Neuronal stem cell (in vitro differentiated cells): ENCODE results near the gene RNF212B.

Experiments
- DNase-seq: peaks from one replicate; pipeline ENCODE4 v3.0.0-alpha.2; 2013; ENCODE audit warnings: low spot score
- H2AFZ ChIP-seq: one replicate; pipeline ENCODE4 v1.6.1; 2013; ENCODE audit warnings: mild to moderate bottlenecking, low read length, inconsistent platforms
- H2AK5ac ChIP-seq: 2 replicates; pipeline ENCODE4 v1.6.1; 2013; ENCODE audit warnings: low read depth, mild to moderate bottlenecking, inconsistent platforms, low read length, moderate library complexity, mixed read lengths
- H2BK120ac ChIP-seq: 2 replicates; pipeline ENCODE4 v1.6.1; 2013; ENCODE audit warnings: low read depth, mild to moderate bottlenecking, inconsistent platforms, low read length, moderate library complexity, mixed read lengths
- H2BK12ac ChIP-seq: one replicate; pipeline ENCODE4 v1.6.1; 2013; ENCODE audit warnings: low read length, inconsistent platforms
- H2BK15ac ChIP-seq: 2 replicates; pipeline ENCODE4 v1.6.1; 2013; ENCODE audit warnings: mild to moderate bottlenecking, low read length, inconsistent platforms, mixed read lengths
- H2BK5ac ChIP-seq: one replicate; pipeline ENCODE4 v1.6.1; 2013; ENCODE audit warnings: inconsistent platforms, mild to moderate bottlenecking, low read length, moderate library complexity
- H3K14ac ChIP-seq: one replicate; pipeline ENCODE4 v1.6.1; 2013; ENCODE audit warnings: low read length, inconsistent platforms
- H3K18ac ChIP-seq: 2 replicates; pipeline ENCODE4 v1.6.1; 2013; ENCODE audit warnings: low read length, inconsistent platforms
- H3K23ac ChIP-seq: 2 replicates; pipeline ENCODE4 v1.6.1; 2013; ENCODE audit warnings: low read depth, mild to moderate bottlenecking, mixed read lengths, low read length, inconsistent platforms; ENCODE audit not compliant: poor library complexity
- H3K27ac ChIP-seq: replicated peaks from 3 replicates; pipeline ENCODE4 v1.5.1; 2013; ENCODE audit warnings: low read length, inconsistent platforms
- H3K27me3 ChIP-seq, 3 experiments: 2 replicates each; pipeline ENCODE4 v1.6.1; 2013; ENCODE audit warnings: low read length in 3 of 3, mild to moderate bottlenecking in 2 of 3, inconsistent platforms in 1 of 3, low read depth in 1 of 3, mixed read lengths in 1 of 3, moderate library complexity in 1 of 3; ENCODE audit not compliant: control insufficient read depth in 3 of 3, insufficient read depth in 3 of 3
- H3K36me3 ChIP-seq, 2 donors: replicated peaks in 1 of 2; 2 replicates each; pipeline ENCODE4 v1.6.1; 2013; ENCODE audit warnings: low read length in 2 of 2; ENCODE audit not compliant: control insufficient read depth in 2 of 2, insufficient read depth in 2 of 2
- H3K4ac ChIP-seq: 2 replicates; pipeline ENCODE4 v1.6.1; 2013; ENCODE audit warnings: inconsistent platforms, mild to moderate bottlenecking, low read length, moderate library complexity
- H3K4me1 ChIP-seq, 2 donors: 1 replicate in 1 of 2; 2 replicates in 1 of 2; pipeline ENCODE4 v1.6.1; 2013; ENCODE audit warnings: low read length in 2 of 2, low read depth in 1 of 2; ENCODE audit not compliant: control insufficient read depth in 2 of 2, insufficient read depth in 1 of 2
- H3K4me2 ChIP-seq: one replicate; pipeline ENCODE4 v1.6.1; 2013; ENCODE audit warnings: mild to moderate bottlenecking, low read length, inconsistent platforms; ENCODE audit not compliant: insufficient read depth, poor library complexity, severe bottlenecking
- H3K4me3 ChIP-seq, 2 donors: 2 replicates each; pipeline ENCODE4 v1.5.1; 2013; ENCODE audit warnings: low read length in 2 of 2, mild to moderate bottlenecking in 2 of 2, inconsistent platforms in 1 of 2, moderate library complexity in 1 of 2
- H3K79me1 ChIP-seq: one replicate; pipeline ENCODE4 v1.6.1; 2013; ENCODE audit warnings: low read depth, mild to moderate bottlenecking, inconsistent platforms, low read length, moderate library complexity
- H3K9ac ChIP-seq: one replicate; pipeline ENCODE4 v1.6.1; 2013; ENCODE audit warnings: mild to moderate bottlenecking, low read depth, low read length, inconsistent platforms; ENCODE audit not compliant: poor library complexity
- H3K9me3 ChIP-seq, 2 donors: replicated peaks in 1 of 2; 2 replicates each; pipeline versions ENCODE3 to v1.6.1; 2013; ENCODE audit warnings: low read length in 2 of 2, mild to moderate bottlenecking in 2 of 2, inconsistent platforms in 1 of 2, low read depth in 1 of 2, mixed read lengths in 1 of 2, moderate library complexity in 1 of 2; ENCODE audit not compliant: control insufficient read depth in 2 of 2, insufficient read depth in 1 of 2
- H4K8ac ChIP-seq: one replicate; pipeline ENCODE4 v1.6.1; 2013; ENCODE audit warnings: low read depth, mild to moderate bottlenecking, inconsistent platforms, low read length, moderate library complexity
- H4K91ac ChIP-seq: one replicate; pipeline ENCODE4 v1.6.1; 2013; ENCODE audit warnings: low read length, low read depth, mild to moderate bottlenecking, inconsistent platforms; ENCODE audit not compliant: poor library complexity
- WGBS, 2 donors: extraction: QIAGEN DNeasy Blood & Tissue Kit; methylation state at CpG; one replicate each; pipeline ENCODE4 v1.1.7; 2013; ENCODE audit warnings: missing lambda C conversion rate in 2 of 2, mixed read lengths in 1 of 2; ENCODE audit not compliant: insufficient read length in 2 of 2, insufficient replicate concordance in 1 of 2; ENCODE audit errors: extremely low coverage in 2 of 2; 5-methylcytosine and 5-hydroxymethylcytosine counted together

Gene RNF212B

DNA sequence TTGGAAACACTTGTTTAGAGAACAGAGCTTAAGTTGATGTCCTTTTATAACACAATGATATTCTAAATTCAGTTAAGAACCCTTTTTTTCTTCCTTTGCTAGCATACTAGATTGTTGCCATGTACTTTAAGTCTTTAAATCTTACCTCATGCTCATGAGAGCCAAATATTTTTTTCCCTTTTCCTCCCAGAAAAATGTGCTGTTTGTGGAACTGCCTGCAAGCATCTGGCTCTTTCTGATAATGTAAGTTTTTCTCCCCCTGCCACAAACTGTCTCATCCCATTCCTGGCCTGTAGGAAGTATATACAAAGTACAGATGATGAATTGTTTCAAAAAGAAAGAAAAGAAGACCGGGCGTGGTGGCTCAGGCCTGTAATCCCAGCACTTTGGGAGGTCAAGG lies 5.3 kb downstream of the RNF212B start:
- H3K4me2 ChIP-seq = no peak overlapping the region
- WGBS, 2 donors = no CpG with 5 or more reads among the region's 2 CpGs

DNA sequence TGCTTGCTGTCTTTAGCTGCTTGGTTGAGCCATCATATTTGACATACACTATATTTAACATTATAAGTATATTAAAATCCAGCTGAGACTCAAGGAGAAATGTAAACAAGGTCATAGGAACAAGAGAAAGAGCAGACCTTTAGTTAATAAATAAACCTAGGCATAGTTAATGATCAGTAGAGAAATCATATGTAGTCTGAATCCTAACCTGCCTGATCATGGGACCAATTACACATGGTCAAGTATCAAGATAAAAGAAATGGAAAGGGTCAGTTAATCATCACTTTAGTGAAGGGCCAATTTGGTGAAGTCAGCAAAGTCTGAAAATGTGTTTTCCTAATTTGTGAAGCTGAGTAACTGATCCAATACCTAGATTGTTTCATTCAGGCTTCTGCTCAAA lies 7.5 kb downstream of the RNF212B start:
- H4K8ac ChIP-seq = no peak overlapping the region
- no peak overlapping the region for H3K27ac ChIP-seq
- no peak overlapping the region for H2BK12ac ChIP-seq
- no peak for DNase-seq
- H2BK15ac ChIP-seq = no peak overlapping the region
- H3K36me3 ChIP-seq = no peaks in the 10 kb centered on the region
- no peak overlapping the region for H2AK5ac ChIP-seq
- no peaks in the 10 kb centered on the region for H3K79me1 ChIP-seq
- H4K91ac ChIP-seq = no peak overlapping the region
- H3K4me2 ChIP-seq = no peak overlapping the region
- no peak overlapping the region for H3K23ac ChIP-seq
- no peaks in the 10 kb centered on the region for H3K27me3 ChIP-seq
- H3K4ac ChIP-seq = no peak overlapping the region
- no peak overlapping the region for H3K4me3 ChIP-seq
- H3K18ac ChIP-seq = no peak overlapping the region
- H3K9ac ChIP-seq = no peak overlapping the region
- no peak overlapping the region for H2BK120ac ChIP-seq
- H3K9me3 ChIP-seq = no peaks in the 10 kb centered on the region
- no peak overlapping the region for H3K14ac ChIP-seq
- H3K4me1 ChIP-seq = no peaks in the 10 kb centered on the region
- H2BK5ac ChIP-seq = no peak overlapping the region
- no peak overlapping the region for H2AFZ ChIP-seq

More for the DNA sequence above, 5.3 kb downstream of the RNF212B start:
- Histone ChIP-seq H3K36me3 (no peaks in the 10 kb centered on the region), H3K4me3 (no peak overlapping the region), H4K8ac (no peak overlapping the region), H3K4me1 (no peaks in the 10 kb centered on the region), H3K9ac (no peak overlapping the region), H2BK120ac (no peak overlapping the region), H3K14ac (no peak overlapping the region), H2AFZ (no peak overlapping the region), H3K27me3 (no peaks in the 10 kb centered on the region), H3K9me3 (no peaks in the 10 kb centered on the region), H3K4ac (no peak overlapping the region), H3K27ac (no peak overlapping the region), H2AK5ac (no peak overlapping the region), H3K23ac (no peak overlapping the region), H2BK15ac (no peak overlapping the region), H3K18ac (no peak overlapping the region), H4K91ac (no peak overlapping the region), H2BK12ac (no peak overlapping the region), H3K79me1 (no peaks in the 10 kb centered on the region), H2BK5ac (no peak overlapping the region)
- DNase-seq = no peak

DNA sequence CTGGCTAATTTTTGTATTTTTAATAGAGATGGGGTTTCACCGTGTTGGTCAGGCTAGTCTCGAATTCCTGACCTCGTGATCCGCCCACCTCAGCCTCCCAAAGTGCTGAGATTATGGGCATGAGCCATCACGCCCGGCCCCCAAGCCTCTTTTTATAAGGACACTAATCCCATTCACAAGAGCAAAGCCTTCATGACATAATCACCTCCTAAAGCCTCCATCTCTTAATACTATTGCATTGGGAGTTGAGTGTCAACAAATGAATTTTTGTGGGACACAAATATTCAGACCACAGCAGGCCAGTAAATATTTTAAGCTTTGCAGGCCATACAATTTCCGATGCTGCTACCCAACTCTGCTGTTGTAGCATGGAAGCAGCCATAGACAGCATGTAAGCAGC lies 10.9 kb downstream of the RNF212B start:
- Histone ChIP-seq H4K91ac (no peak overlapping the region), H3K27ac (no peak overlapping the region), H3K9me3 (no peaks in the 10 kb centered on the region), H3K27me3 (no peaks in the 10 kb centered on the region), H2BK15ac (no peak overlapping the region), H2BK5ac (no peak overlapping the region), H3K4me1 (peaks cover 1 to 6% of the 10 kb centered on the region in 2 donors), H3K4me2 (no peak overlapping the region), H3K36me3 (no peaks in the 10 kb centered on the region), H4K8ac (no peak overlapping the region), H3K23ac (no peak overlapping the region), H3K18ac (no peak overlapping the region), H2BK120ac (no peak overlapping the region), H3K4me3 (no peak overlapping the region), H2AK5ac (no peak overlapping the region), H2AFZ (no peak overlapping the region), H2BK12ac (no peak overlapping the region), H3K4ac (no peak overlapping the region), H3K9ac (no peak overlapping the region), H3K79me1 (no peaks in the 10 kb centered on the region), H3K14ac (no peak overlapping the region)
- no CpG with 5 or more reads among the region's 7 CpGs for WGBS, 2 donors
- no peak for DNase-seq

DNA sequence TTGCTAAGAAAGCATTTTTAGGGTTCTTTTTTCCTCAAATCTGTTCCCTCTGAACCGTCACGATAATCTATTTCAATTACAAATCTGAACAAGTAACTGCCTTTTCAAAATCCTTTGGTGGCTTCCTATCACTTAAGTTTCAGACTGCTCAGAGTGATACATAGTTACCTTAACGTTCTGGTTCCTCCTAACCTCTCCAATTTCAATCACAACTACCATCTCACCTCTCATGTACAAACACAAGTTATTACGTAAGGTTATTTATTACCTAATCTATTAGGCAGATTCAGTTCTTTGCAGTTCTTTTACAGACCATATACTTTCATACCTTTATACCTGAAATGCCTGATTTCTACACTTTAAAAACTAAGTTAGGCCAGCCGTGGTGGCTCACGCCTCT lies 12.1 kb downstream of the RNF212B start:
- Histone ChIP-seq H4K8ac (no peak overlapping the region), H2BK15ac (no peak overlapping the region), H3K18ac (no peak overlapping the region), H2AFZ (no peak overlapping the region), H2BK120ac (no peak overlapping the region), H3K79me1 (no peaks in the 10 kb centered on the region), H3K9ac (no peak overlapping the region), H3K23ac (no peak overlapping the region), H2AK5ac (no peak overlapping the region), H3K9me3 (no peaks in the 10 kb centered on the region), H3K27ac (no peak overlapping the region), H3K4ac (no peak overlapping the region), H3K14ac (no peak overlapping the region), H2BK12ac (no peak overlapping the region), H3K4me3 (no peak overlapping the region), H2BK5ac (no peak overlapping the region), H3K4me2 (no peak overlapping the region), H3K4me1 (peaks cover 1 to 6% of the 10 kb centered on the region in 2 donors), H3K27me3 (no peaks in the 10 kb centered on the region), H3K36me3 (no peaks in the 10 kb centered on the region), H4K91ac (no peak overlapping the region)
- WGBS, 2 donors = 100% methylated on average over 1 of the region's 6 CpGs; no CpG with 5 or more reads in 1 of the 2 donors
- no peak for DNase-seq
